ENCODE measurements around the gene CTNND2. TPM values are rescaled to one million over a fixed set of nuclear protein-coding genes. Genes with fewer than 3 reads are reported as not detected.

CTNND2 gene
- total and polyA plus RNA-seq, 4 donors = 0.30 to 2.2 (median 0.71) TPM

DNA sequence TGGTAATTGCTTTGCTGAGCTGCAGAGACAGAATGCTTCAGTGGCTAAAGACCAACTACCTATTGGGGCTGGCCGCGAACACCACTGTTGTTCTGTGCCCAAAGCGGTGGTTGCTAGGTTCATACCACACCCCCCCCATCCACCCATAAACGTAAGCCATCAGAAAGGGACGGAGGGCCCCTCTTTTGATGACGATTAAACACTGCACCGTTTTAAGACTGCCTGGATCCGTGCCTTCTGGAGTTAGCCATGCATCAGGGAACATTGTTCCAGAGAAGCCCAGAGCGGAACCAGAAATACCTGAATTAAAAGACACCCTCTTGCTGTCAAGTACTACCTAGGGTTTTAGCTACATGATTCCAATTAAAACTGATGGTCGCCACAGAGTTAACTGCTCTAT lies 774.1 kb downstream of the CTNND2 start:
- 81 to 92% methylated on average over 10 of the region's 10 CpGs for WGBS, 2 donors
- Histone ChIP-seq H3K9me3 (ENCODE audit: control insufficient read depth in 4 of 4, insufficient read depth in 3 of 4, low read length in 3 of 4) (peaks cover 0 to 2% (median 0%) of the 10 kb centered on the region in 4 donors), H3K27ac (ENCODE audit: low read depth in 1 of 2, low read length in 1 of 2) (no peak overlapping the region), H3K27me3 (ENCODE audit: control insufficient read depth in 3 of 3, insufficient read depth in 3 of 3, low read length in 2 of 3) (no peaks in the 10 kb centered on the region), H3K36me3 (ENCODE audit: control insufficient read depth in 4 of 4, insufficient read depth in 4 of 4, low read length in 4 of 4) (no peaks in the 10 kb centered on the region), H3K4me3 (no peak overlapping the region), H3K9ac (ENCODE audit: insufficient read depth in 1 of 2, low read length in 2 of 2) (no peak overlapping the region), H3K4me1 (ENCODE audit: control insufficient read depth in 5 of 5, insufficient read depth in 5 of 5, low read length in 5 of 5) (no peaks in the 10 kb centered on the region)
- no peak for ATAC-seq (ENCODE audit: insufficient read depth, low FRiP score)
- DNase-seq = peak in 1 of 3 donors; percentile 1
- TF ChIP-seq, protein P1, sequence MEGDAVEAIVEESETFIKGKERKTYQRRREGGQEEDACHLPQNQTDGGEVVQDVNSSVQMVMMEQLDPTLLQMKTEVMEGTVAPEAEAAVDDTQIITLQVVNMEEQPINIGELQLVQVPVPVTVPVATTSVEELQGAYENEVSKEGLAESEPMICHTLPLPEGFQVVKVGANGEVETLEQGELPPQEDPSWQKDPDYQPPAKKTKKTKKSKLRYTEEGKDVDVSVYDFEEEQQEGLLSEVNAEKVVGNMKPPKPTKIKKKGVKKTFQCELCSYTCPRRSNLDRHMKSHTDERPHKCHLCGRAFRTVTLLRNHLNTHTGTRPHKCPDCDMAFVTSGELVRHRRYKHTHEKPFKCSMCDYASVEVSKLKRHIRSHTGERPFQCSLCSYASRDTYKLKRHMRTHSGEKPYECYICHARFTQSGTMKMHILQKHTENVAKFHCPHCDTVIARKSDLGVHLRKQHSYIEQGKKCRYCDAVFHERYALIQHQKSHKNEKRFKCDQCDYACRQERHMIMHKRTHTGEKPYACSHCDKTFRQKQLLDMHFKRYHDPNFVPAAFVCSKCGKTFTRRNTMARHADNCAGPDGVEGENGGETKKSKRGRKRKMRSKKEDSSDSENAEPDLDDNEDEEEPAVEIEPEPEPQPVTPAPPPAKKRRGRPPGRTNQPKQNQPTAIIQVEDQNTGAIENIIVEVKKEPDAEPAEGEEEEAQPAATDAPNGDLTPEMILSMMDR (IDR thresholded peaks at IDR 0.05; ENCODE audit: control extremely low read depth, extremely low read depth) = no peak

DNA sequence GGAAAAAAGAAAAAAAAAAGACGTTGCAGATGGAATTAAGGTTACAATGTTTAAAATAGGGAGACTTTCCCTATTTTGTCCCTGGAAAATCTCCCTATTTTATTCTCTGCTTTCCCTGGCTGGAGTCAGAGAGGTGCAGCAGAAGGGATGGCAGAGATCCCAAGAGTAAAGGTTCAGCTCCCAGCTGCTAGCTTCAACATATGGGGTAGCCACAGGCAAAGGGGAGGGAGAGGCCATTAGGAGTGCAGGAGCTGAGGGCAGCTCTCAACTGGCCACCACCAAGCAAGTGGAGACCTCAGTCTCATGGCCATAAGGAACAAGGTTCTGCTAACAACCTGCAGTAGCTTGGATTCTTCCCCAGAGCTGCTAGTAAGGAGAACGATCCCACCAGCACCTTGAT lies 776.2 kb downstream of the CTNND2 start:
- DNase-seq (no peak), ATAC-seq (ENCODE audit: insufficient read depth, low FRiP score) (no peak)
- Histone ChIP-seq H3K27me3 (ENCODE audit: control insufficient read depth in 3 of 3, insufficient read depth in 3 of 3, low read length in 2 of 3) (no peaks in the 10 kb centered on the region), H3K4me1 (ENCODE audit: control insufficient read depth in 5 of 5, insufficient read depth in 5 of 5, low read length in 5 of 5) (no peaks in the 10 kb centered on the region), H3K4me3 (no peak overlapping the region), H3K9me3 (ENCODE audit: control insufficient read depth in 4 of 4, insufficient read depth in 3 of 4, low read length in 3 of 4) (no peaks in the 10 kb centered on the region), H3K27ac (ENCODE audit: low read depth in 1 of 2, low read length in 1 of 2) (no peak overlapping the region), H3K36me3 (ENCODE audit: control insufficient read depth in 4 of 4, insufficient read depth in 4 of 4, low read length in 4 of 4) (no peaks in the 10 kb centered on the region), H3K9ac (ENCODE audit: insufficient read depth in 1 of 2, low read length in 2 of 2) (no peak overlapping the region)
- TF ChIP-seq, protein P1 (IDR thresholded peaks at IDR 0.05; ENCODE audit: control extremely low read depth, extremely low read depth) = no peak
- WGBS, 2 donors = 85 to 86% methylated on average over 2 of the region's 2 CpGs

DNA sequence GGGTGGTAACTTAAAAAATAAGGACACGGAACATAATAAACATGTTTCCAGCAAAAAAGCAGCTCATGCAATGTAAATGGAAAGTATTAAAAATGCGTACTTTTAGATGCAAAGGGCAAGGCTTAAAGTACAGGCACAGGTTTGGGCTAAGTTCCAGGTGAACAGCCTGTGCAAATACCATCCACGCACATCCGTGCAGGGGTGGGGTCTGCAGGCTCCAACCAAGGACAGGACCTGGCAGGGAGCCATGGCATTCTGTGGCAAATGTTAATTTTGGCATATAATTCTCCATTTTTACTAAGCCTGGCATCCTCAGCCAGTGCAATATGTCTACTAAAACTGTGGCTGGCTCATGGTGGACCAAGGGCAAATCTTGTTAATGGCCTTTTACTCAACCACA lies 777.4 kb downstream of the CTNND2 start:
- Histone ChIP-seq H3K27me3 (ENCODE audit: control insufficient read depth in 3 of 3, insufficient read depth in 3 of 3, low read length in 2 of 3) (no peaks in the 10 kb centered on the region), H3K9me3 (ENCODE audit: control insufficient read depth in 4 of 4, insufficient read depth in 3 of 4, low read length in 3 of 4) (no peaks in the 10 kb centered on the region), H3K9ac (ENCODE audit: insufficient read depth in 1 of 2, low read length in 2 of 2) (no peak overlapping the region), H3K36me3 (ENCODE audit: control insufficient read depth in 4 of 4, insufficient read depth in 4 of 4, low read length in 4 of 4) (no peaks in the 10 kb centered on the region), H3K4me1 (ENCODE audit: control insufficient read depth in 5 of 5, insufficient read depth in 5 of 5, low read length in 5 of 5) (no peaks in the 10 kb centered on the region), H3K4me3 (no peak overlapping the region), H3K27ac (ENCODE audit: low read depth in 1 of 2, low read length in 1 of 2) (no peak overlapping the region)
- TF ChIP-seq, protein P1 (IDR thresholded peaks at IDR 0.05; ENCODE audit: control extremely low read depth, extremely low read depth) = no peak
- WGBS, 2 donors = 71 to 86% methylated on average over 4 of the region's 4 CpGs
- ATAC-seq (ENCODE audit: insufficient read depth, low FRiP score) = no peak
- no peak for DNase-seq

DNA sequence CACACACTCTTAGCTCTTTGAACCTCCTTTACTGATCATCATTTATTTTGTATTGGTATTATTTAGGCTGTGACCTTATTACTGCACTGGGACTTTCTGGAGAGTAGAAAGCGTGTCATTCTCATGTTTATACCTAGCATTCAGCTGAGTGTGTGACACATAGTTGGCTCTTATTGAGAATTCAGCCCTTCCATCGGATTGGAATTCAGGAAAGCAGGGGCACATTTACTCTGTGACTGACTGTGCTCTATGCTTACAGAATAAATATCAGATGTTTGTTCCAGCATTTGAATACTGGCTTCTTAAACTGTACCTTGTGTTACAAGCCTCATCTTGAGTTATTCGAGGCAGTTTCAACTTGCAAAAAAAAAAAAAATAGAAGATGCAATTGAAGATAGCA lies 782.4 kb downstream of the CTNND2 start:
- ATAC-seq (ENCODE audit: insufficient read depth, low FRiP score) (no peak), DNase-seq (no peak)
- 74 to 80% methylated on average over 3 of the region's 3 CpGs for WGBS, 2 donors
- Histone ChIP-seq H3K27ac (ENCODE audit: low read depth in 1 of 2, low read length in 1 of 2) (no peak overlapping the region), H3K4me3 (no peak overlapping the region), H3K9ac (ENCODE audit: insufficient read depth in 1 of 2, low read length in 2 of 2) (no peak overlapping the region), H3K9me3 (ENCODE audit: control insufficient read depth in 4 of 4, insufficient read depth in 3 of 4, low read length in 3 of 4) (no peaks in the 10 kb centered on the region), H3K4me1 (ENCODE audit: control insufficient read depth in 5 of 5, insufficient read depth in 5 of 5, low read length in 5 of 5) (no peaks in the 10 kb centered on the region), H3K27me3 (ENCODE audit: control insufficient read depth in 3 of 3, insufficient read depth in 3 of 3, low read length in 2 of 3) (no peaks in the 10 kb centered on the region), H3K36me3 (ENCODE audit: control insufficient read depth in 4 of 4, insufficient read depth in 4 of 4, low read length in 4 of 4) (no peaks in the 10 kb centered on the region)
- TF ChIP-seq, protein P1 (IDR thresholded peaks at IDR 0.05; ENCODE audit: control extremely low read depth, extremely low read depth) = no peak
